Inferior parietal cortex (tissue), 1 donor: Measurements from ENCODE around the gene PRTG.

ENCODE experiments used
- DNase-seq: peaks from one replicate; pipeline ENCODE4 v3.0.0-alpha.2; 2016; ENCODE audit errors: extremely low spot score

Gene PRTG

DNA sequence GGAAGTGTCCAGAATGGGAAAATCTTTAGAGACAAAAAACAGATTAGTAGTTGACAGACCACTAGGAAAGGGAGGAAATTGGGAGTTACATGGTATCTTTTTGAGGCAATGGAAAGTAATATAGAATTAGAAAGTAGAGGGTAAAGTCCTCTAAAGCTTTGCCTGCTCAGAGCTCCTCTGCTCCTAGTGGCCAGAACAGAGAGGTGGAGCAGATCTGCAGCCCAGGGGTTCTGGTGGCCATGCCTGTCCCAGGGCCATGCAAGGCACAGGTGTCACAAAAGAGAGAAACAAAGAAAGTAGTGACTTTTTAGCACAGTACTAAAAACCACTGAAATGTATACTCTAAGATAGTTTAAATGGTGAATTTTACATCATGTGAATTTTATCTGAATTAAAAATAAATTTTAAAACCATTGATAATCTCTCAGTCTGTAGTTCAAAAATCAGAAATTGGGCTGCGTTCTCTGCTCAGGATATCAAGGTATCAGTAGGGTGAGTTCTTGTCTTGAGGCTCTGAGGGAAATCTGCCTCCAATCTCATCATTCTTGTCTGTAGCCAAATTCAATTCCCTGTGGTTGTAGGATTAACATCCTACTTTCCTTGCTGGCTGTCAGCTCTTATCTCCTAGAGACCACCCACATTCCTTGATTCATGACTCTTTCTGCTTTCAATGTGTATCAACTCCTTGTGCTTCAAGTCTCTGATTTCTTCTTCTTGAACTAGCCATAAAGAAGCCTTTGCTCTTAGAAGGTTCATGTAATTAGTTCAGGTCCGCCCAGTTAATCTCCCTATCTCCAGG lies 178.4 kb downstream of the PRTG start:
- DNase-seq: no peak

DNA sequence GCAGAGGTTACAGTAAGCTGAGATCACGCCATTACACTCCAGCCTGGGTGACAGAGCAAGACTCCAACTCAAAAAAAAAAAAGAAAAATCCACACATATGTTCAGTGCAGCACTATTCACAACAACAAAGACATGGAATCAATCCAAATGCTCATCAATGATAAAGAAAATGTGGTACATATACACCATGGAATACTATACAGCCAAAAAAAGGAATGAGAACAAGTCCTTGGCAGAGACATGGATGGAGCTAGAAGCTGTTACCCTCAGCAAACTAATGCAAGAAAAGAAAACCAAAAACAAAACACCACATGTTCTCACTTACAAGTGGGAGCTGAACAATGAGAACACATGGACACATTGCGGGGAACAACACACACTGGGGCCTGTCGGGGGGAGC lies 180.4 kb downstream of the PRTG start:
- no peak for DNase-seq
